ENCODE data around the gene EMILIN2. TPM values are rescaled to one million over a fixed set of nuclear protein-coding genes. Genes with fewer than 3 reads are reported as not detected.
A peak's percentile ranks its signal among the peaks of the same experiment; 100 is the strongest.

EMILIN2 gene
- total RNA-seq, 2 experiments from 2014 or later: 17.3 to 19.4 TPM

GRCh38 chr18:2939317-2939716 is 92.5 kb downstream of the EMILIN2 start:
- DNase-seq: no peak
- Mint-ChIP-seq H3K4me1 (ENCODE audit: low read depth) (peaks cover 51% of the 10 kb centered on the region), H3K9me3 (no peaks in the 10 kb centered on the region), H3K4me3 (no peak overlapping the region), H3K27me3 (no peaks in the 10 kb centered on the region), H3K36me3 (ENCODE audit: low read depth) (peaks cover 50% of the 10 kb centered on the region), H3K27ac (peak overlapping the region; percentile 49)
- ChIA-PET CTCF (interaction anchor here (0.7 to 3.9 kb wide), 7 partner anchors 10 to 307 kb away, joined by 3 to 23 read pairs (median 4); no protein-coding TSS in a partner anchor), POLR2A (interaction anchor here (1.0 to 2.5 kb wide), 8 partner anchors 12 to 55 kb away, joined by 3 to 7 read pairs (median 4); no protein-coding TSS in a partner anchor)
- no peak for TF ChIP-seq CTCF (IDR thresholded peaks at IDR 0.05)
- no peak for ATAC-seq
- intact Hi-C loops (cut with micrococcal nuclease): loop anchor here (10.0 kb wide), 1 partner anchor 215 kb away; no protein-coding TSS in a partner anchor

- peaks cover 69% of the 10 kb centered on the region for H3K36me3 Mint-ChIP-seq (ENCODE audit: low read depth)
- ATAC-seq (peak; percentile 47), DNase-seq (no peak)
- POLR2A ChIA-PET: interaction anchor here (0.5 to 0.7 kb wide), 4 partner anchors 8 to 181 kb away, joined by 3 read pairs; no protein-coding TSS in a partner anchor
- H3K4me3 Mint-ChIP-seq: no peak overlapping the region
- H3K27ac Mint-ChIP-seq: no peak overlapping the region
- H3K9me3 Mint-ChIP-seq: no peaks in the 10 kb centered on the region
- peaks cover 47% of the 10 kb centered on the region for H3K4me1 Mint-ChIP-seq (ENCODE audit: low read depth)
- no peaks in the 10 kb centered on the region for H3K27me3 Mint-ChIP-seq
- intact Hi-C loops (cut with micrococcal nuclease): no loop called here
- CTCF ChIA-PET: interaction anchor here (0.7 to 5.4 kb wide), 18 partner anchors 10 to 298 kb away, joined by 3 to 45 read pairs (median 4); no protein-coding TSS in a partner anchor
- TF ChIP-seq CTCF (IDR thresholded peaks at IDR 0.05): no peak
These were observed 101.2 kb downstream of the EMILIN2 start for GRCh38 chr18:2948038-2948437.

GRCh38 chr18:2952605-2953004 is 105.8 kb downstream of the EMILIN2 start:
- intact Hi-C loops (cut with micrococcal nuclease): no loop called here
- Mint-ChIP-seq H3K4me1 (ENCODE audit: low read depth) (peaks cover 75% of the 10 kb centered on the region), H3K36me3 (ENCODE audit: low read depth) (peaks cover 83% of the 10 kb centered on the region), H3K4me3 (no peak overlapping the region), H3K27ac (peak overlapping the region; percentile 75), H3K9me3 (peaks cover 4% of the 10 kb centered on the region), H3K27me3 (no peaks in the 10 kb centered on the region)
- ATAC-seq (no peak), DNase-seq (no peak)
- no peak for TF ChIP-seq CTCF (IDR thresholded peaks at IDR 0.05)
- ChIA-PET POLR2A (interaction anchor here (0.7 to 0.9 kb wide), 3 partner anchors 33 to 46 kb away, joined by 3 read pairs; no protein-coding TSS in a partner anchor), CTCF (interaction anchor here (0.6 to 4.9 kb wide), 9 partner anchors 15 to 293 kb away, joined by 3 to 21 read pairs (median 3); no protein-coding TSS in a partner anchor)

GRCh38 chr18:2953935-2954653 is 107.3 kb downstream of the EMILIN2 start:
- Mint-ChIP-seq H3K27ac (peak overlapping the region; percentile 75), H3K27me3 (no peaks in the 10 kb centered on the region), H3K4me1 (ENCODE audit: low read depth) (peaks cover 75% of the 10 kb centered on the region), H3K36me3 (ENCODE audit: low read depth) (peaks cover 82% of the 10 kb centered on the region), H3K9me3 (peaks cover 4% of the 10 kb centered on the region), H3K4me3 (no peak overlapping the region)
- TF ChIP-seq CTCF (IDR thresholded peaks at IDR 0.05): no peak
- intact Hi-C loops (cut with micrococcal nuclease): no loop called here
- ATAC-seq (no peak), DNase-seq (no peak)
- ChIA-PET POLR2A (interaction anchor here (0.6 to 1.7 kb wide), 6 partner anchors 10 to 107 kb away, joined by 3 to 6 read pairs (median 4); no protein-coding TSS in a partner anchor), CTCF (interaction anchor here (1.2 to 1.9 kb wide), 5 partner anchors 15 to 175 kb away, joined by 3 to 8 read pairs (median 4); no protein-coding TSS in a partner anchor)
